CD4-positive, alpha-beta memory T cell (primary cell): ENCODE results near the gene ADAMTS12. TPM values are rescaled to one million over a fixed set of nuclear protein-coding genes. Genes with fewer than 3 reads are reported as not detected.

Source experiments
- CTCF ChIA-PET: fragments of 350-600 bp; sonication (Branson Sonifier 250); formaldehyde crosslinking; loops from one replicate; lab custom pipeline; 2021; ENCODE audit warnings: inconsistent platforms; ENCODE audit not compliant: partially characterized antibody; lab: Charles Lee
- POLR2A ChIA-PET: fragments of 350-600 bp; sonication (Branson Sonifier 250); formaldehyde crosslinking; loops from one replicate; lab custom pipeline; 2021; ENCODE audit not compliant: partially characterized antibody; lab: Charles Lee
- DNase-seq, 5 donors: peaks; one replicate each; pipeline versions ENCODE4 v3.0.0 to v3.0.0-alpha.2; 2020 to 2022; ENCODE audit warnings: mixed read lengths in 1 of 5
- H3K27ac ChIP-seq: one replicate; pipeline ENCODE4 v1.7.0; 2013; ENCODE audit warnings: low read depth, low read length
- H3K27me3 ChIP-seq: 2 replicates; pipeline ENCODE4 v1.7.0; 2013; ENCODE audit warnings: mild to moderate bottlenecking, low read length, moderate library complexity; ENCODE audit not compliant: insufficient read depth
- H3K36me3 ChIP-seq: 2 replicates; pipeline ENCODE4 v1.7.0; 2013; ENCODE audit warnings: mild to moderate bottlenecking, low read length, moderate library complexity; ENCODE audit not compliant: insufficient read depth
- H3K4me1 ChIP-seq: 2 replicates; pipeline ENCODE4 v1.7.0; 2013; ENCODE audit warnings: mild to moderate bottlenecking, low read length, moderate library complexity; ENCODE audit not compliant: insufficient read depth
- H3K4me3 ChIP-seq, 2 donors: one replicate each; pipeline ENCODE4 v1.7.0; 2013; ENCODE audit warnings: low read length in 2 of 2, mild to moderate bottlenecking in 1 of 2
- H3K9me3 ChIP-seq, 2 donors: one replicate each; pipeline ENCODE4 v1.7.0; 2013; ENCODE audit warnings: low read length in 2 of 2, control low read depth in 1 of 2; ENCODE audit not compliant: control insufficient read depth in 1 of 2
- H3K27ac Mint-ChIP-seq, 7 donors: one replicate each; pipeline ENCODE4 v1.8.0; 2020 to 2021; ENCODE audit warnings: mixed read lengths in 7 of 7, mild to moderate bottlenecking in 6 of 7, inconsistent platforms in 3 of 7, moderate library complexity in 3 of 7
- H3K27me3 Mint-ChIP-seq, 2 donors: one replicate each; pipeline ENCODE4 v1.8.0; 2020 to 2021; ENCODE audit warnings: mixed read lengths in 2 of 2
- H3K36me3 Mint-ChIP-seq, 2 donors: one replicate each; pipeline ENCODE4 v1.8.0; 2020 to 2021; ENCODE audit warnings: mixed read lengths in 2 of 2, inconsistent platforms in 1 of 2, mild to moderate bottlenecking in 1 of 2
- H3K4me1 Mint-ChIP-seq, 4 donors: one replicate each; pipeline ENCODE4 v1.8.0; 2020 to 2021; ENCODE audit warnings: mixed read lengths in 4 of 4, mild to moderate bottlenecking in 1 of 4
- H3K4me3 Mint-ChIP-seq, 8 donors: one replicate each; pipeline ENCODE4 v1.8.0; 2020 to 2021; ENCODE audit warnings: mixed read lengths in 8 of 8, mild to moderate bottlenecking in 7 of 8, moderate library complexity in 6 of 8, inconsistent platforms in 3 of 8
- H3K9me3 Mint-ChIP-seq, 8 donors: one replicate each; pipeline ENCODE4 v1.8.0; 2020 to 2021; ENCODE audit warnings: mixed read lengths in 8 of 8, mild to moderate bottlenecking in 5 of 8, inconsistent platforms in 3 of 8, moderate library complexity in 1 of 8
- intact Hi-C: fragments of 100-400 bp; cut with micrococcal nuclease; formaldehyde crosslinking; loops from one replicate; pipeline ENCODE4 v1.15.1; 2023
- polyA plus RNA-seq, 2 donors: library from polyadenylated mRNA; unstranded; fragments of 300-500 nt; fragmentation: Illumina TruSeq; gene quantifications; one replicate each; pipeline ENCODE4 v1.2.3, GENCODE V29; 2021
- total RNA-seq, 2 experiments: library from RNA; stranded (reverse); gene quantifications; one replicate each; pipeline ENCODE4 v1.2.3, GENCODE V29; 2021

The ADAMTS12 gene
- total and polyA plus RNA-seq, 4 experiments from 2014 or later, result 0.17 TPM; not detected in 3

DNA sequence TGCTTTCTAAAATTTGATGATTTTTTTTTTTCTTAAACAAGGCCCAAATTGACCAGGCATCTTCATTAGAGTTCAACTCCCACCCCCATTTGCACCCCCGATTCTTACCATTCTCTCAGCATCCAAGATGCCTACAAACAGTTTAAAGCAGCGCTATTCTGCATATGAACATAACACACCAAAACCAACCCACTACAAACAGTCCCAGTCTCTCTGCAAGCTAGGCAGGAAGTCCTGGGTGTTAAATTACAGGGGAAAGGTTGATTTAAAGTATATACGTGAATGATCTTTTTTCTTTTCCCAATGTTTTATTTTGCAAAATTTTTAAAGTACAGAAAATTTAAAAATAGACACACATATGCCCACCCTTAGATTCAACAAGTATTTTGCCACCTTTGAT lies 127.0 kb downstream of the ADAMTS12 start:
- Histone ChIP-seq H3K36me3 (no peaks in the 10 kb centered on the region), H3K9me3 (no peaks in the 10 kb centered on the region), H3K27me3 (no peaks in the 10 kb centered on the region), H3K4me1 (no peaks in the 10 kb centered on the region), H3K27ac (no peak overlapping the region), H3K4me3 (no peak overlapping the region)
- Mint-ChIP-seq H3K4me3 (no peak overlapping the region), H3K27me3 (peaks cover 0 to 5% of the 10 kb centered on the region in 2 donors), H3K4me1 (no peaks in the 10 kb centered on the region), H3K27ac (no peak overlapping the region), H3K36me3 (no peaks in the 10 kb centered on the region), H3K9me3 (no peaks in the 10 kb centered on the region)
- intact Hi-C loops, result no loop called here
- DNase-seq, result no peak
- POLR2A ChIA-PET, result no interaction called here
- CTCF ChIA-PET, result no interaction called here

DNA sequence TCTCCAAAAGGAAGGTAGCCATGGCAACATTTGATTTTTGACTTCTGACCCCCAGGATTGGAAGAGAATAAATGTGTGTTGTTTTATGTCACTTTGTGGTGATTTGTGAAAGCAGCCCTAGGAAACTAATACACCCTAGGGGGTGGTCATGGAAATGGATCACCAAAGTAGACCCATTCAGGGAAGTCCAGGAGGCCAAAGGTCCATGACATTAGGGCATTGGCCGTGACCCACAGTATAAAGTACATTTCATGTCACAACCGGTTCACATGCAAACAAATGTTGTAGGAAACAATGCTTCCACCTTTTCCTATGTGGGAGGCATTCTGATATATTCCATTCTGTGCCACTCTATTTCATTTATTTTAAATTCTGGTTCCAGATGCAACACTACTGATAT lies 128.4 kb downstream of the ADAMTS12 start:
- no peak overlapping the region for H3K27ac ChIP-seq
- H3K9me3 Mint-ChIP-seq, result no peaks in the 10 kb centered on the region
- CTCF ChIA-PET, result no interaction called here
- H3K4me3 Mint-ChIP-seq, result no peak overlapping the region
- DNase-seq, result no peak
- H3K4me3 ChIP-seq, result no peak overlapping the region
- POLR2A ChIA-PET, result no interaction called here
- H3K27me3 ChIP-seq, result no peaks in the 10 kb centered on the region
- H3K4me1 ChIP-seq, result no peaks in the 10 kb centered on the region
- H3K9me3 ChIP-seq, result no peaks in the 10 kb centered on the region
- intact Hi-C loops, result no loop called here
- H3K4me1 Mint-ChIP-seq, result no peaks in the 10 kb centered on the region
- H3K27ac Mint-ChIP-seq, result no peak overlapping the region
- no peaks in the 10 kb centered on the region for H3K36me3 Mint-ChIP-seq
- H3K27me3 Mint-ChIP-seq, result peaks cover 0 to 5% of the 10 kb centered on the region in 2 donors
- H3K36me3 ChIP-seq, result no peaks in the 10 kb centered on the region

DNA sequence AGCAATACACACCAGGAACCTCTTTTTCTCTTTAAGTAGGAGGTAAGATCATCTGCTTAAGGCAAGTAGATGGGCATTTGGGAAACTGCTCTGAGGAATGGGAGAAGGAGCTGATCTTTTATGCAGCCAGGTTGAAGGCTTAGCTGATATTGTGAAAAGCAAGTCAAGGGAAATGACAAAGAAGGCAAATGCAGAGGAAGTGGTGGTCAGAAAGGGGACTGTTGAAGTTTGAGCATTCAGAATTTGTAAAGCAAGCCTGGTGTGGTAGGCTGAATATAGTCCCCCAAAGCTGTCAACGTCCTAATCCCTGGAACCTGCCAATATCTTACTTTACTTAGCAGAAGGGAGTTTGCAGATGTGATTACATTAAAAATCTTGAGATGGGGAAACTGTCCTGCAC lies 128.9 kb downstream of the ADAMTS12 start:
- H3K36me3 Mint-ChIP-seq, result no peaks in the 10 kb centered on the region
- H3K4me3 Mint-ChIP-seq, result no peak overlapping the region
- no peaks in the 10 kb centered on the region for H3K9me3 ChIP-seq
- H3K36me3 ChIP-seq, result no peaks in the 10 kb centered on the region
- no peaks in the 10 kb centered on the region for H3K9me3 Mint-ChIP-seq
- intact Hi-C loops, result no loop called here
- no peak overlapping the region for H3K27ac ChIP-seq
- ChIA-PET POLR2A (no interaction called here), CTCF (no interaction called here)
- H3K27me3 Mint-ChIP-seq, result peaks cover 0 to 4% of the 10 kb centered on the region in 2 donors
- H3K27ac Mint-ChIP-seq, result no peak overlapping the region
- no peak for DNase-seq
- no peak overlapping the region for H3K4me3 ChIP-seq
- no peaks in the 10 kb centered on the region for H3K27me3 ChIP-seq
- no peaks in the 10 kb centered on the region for H3K4me1 Mint-ChIP-seq
- H3K4me1 ChIP-seq, result no peaks in the 10 kb centered on the region

DNA sequence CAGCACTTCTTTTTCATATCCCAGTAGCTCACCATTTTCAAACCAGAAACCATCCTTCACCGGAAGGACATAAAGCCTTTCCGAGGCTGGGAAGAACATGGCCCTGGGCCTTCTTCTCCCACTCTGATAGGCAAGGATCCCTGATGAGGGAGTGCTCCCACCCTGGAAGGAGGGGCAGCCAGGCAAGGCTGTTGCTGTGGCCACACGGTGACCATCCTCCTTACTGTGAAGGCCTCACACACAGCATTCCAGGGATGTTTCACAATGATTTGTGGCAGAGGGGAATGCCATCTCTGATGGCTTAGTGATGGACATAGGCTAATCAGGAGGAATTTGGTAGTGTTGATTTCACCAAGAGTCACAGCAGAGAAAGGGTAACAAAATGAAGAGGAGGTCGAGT lies 130.7 kb downstream of the ADAMTS12 start:
- no peaks in the 10 kb centered on the region for H3K27me3 Mint-ChIP-seq
- Histone ChIP-seq H3K27ac (no peak overlapping the region), H3K9me3 (no peaks in the 10 kb centered on the region), H3K4me1 (no peaks in the 10 kb centered on the region), H3K36me3 (no peaks in the 10 kb centered on the region), H3K4me3 (no peak overlapping the region), H3K27me3 (no peaks in the 10 kb centered on the region)
- H3K4me1 Mint-ChIP-seq, result no peaks in the 10 kb centered on the region
- no peaks in the 10 kb centered on the region for H3K9me3 Mint-ChIP-seq
- no peaks in the 10 kb centered on the region for H3K36me3 Mint-ChIP-seq
- ChIA-PET POLR2A (no interaction called here), CTCF (no interaction called here)
- DNase-seq, result no peak
- no peak overlapping the region for H3K27ac Mint-ChIP-seq
- intact Hi-C loops, result no loop called here
- H3K4me3 Mint-ChIP-seq, result no peak overlapping the region

DNA sequence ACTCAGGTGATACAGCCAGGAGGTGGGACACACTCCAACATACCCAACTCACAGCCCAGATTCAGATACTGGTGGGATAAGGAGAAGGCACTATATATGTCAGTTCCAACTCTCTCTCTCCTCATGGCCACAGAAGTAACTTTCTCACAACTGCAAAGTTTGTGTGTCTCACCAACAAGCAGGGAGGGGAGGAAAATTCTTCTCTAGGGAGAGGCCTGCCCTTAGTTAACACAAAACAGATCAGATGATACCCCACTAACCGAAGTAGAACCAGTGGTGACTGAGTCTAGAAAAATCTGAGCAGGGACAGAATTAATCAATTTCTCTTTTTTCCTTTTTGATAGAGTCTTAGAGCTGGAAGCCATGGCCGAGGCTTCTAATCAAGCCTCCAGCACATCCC lies 133.1 kb downstream of the ADAMTS12 start:
- Mint-ChIP-seq H3K27ac (no peak overlapping the region), H3K9me3 (no peaks in the 10 kb centered on the region), H3K36me3 (no peaks in the 10 kb centered on the region), H3K4me3 (no peak overlapping the region), H3K4me1 (no peaks in the 10 kb centered on the region), H3K27me3 (no peaks in the 10 kb centered on the region)
- H3K9me3 ChIP-seq, result no peaks in the 10 kb centered on the region
- CTCF ChIA-PET, result no interaction called here
- H3K27me3 ChIP-seq, result no peaks in the 10 kb centered on the region
- H3K4me3 ChIP-seq, result no peak overlapping the region
- intact Hi-C loops, result no loop called here
- POLR2A ChIA-PET, result no interaction called here
- H3K36me3 ChIP-seq, result no peaks in the 10 kb centered on the region
- DNase-seq, result no peak
- no peak overlapping the region for H3K27ac ChIP-seq
- no peaks in the 10 kb centered on the region for H3K4me1 ChIP-seq

DNA sequence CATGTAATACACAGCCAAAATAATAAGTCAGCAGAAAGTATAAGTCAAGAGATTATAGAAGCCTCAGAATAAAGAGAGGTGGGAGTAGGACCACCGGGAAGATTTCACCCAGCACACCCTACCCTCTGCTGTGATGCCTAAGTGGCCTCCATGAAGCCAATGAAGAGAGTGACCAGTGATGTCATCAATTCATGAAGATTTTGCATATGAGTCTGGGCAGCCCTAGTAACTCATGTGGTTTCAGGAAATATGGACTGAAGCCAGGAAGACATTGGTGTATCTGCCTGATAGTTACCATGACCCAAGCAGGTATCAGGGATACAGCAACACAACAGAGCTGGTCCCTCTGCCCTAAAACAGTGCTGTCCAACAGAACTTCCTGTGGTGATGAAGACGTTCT lies 135.3 kb downstream of the ADAMTS12 start:
- intact Hi-C loops, result no loop called here
- H3K4me3 Mint-ChIP-seq, result no peak overlapping the region

DNA sequence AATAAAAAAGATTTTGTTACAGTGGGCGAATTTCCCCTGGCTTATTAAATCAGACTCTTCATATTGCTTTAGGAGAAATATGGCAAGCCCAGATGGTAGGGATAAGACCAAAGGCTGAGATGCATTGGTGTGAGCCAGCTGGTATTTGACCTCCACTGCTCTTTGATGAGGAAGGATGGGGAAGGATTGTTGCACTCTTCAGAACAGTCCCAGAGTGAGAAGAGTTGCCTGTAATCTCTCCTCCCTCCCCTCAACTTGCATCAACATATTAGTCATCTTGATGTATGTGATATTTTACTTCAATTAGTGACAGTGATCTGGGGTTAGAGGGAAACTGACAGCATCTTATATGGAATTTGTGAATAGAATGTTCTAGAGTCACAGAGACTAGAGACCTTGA lies 136.6 kb downstream of the ADAMTS12 start:
- no peaks in the 10 kb centered on the region for H3K36me3 Mint-ChIP-seq
- no peaks in the 10 kb centered on the region for H3K9me3 Mint-ChIP-seq
- intact Hi-C loops, result no loop called here
- no peaks in the 10 kb centered on the region for H3K4me1 Mint-ChIP-seq
- Histone ChIP-seq H3K27me3 (no peaks in the 10 kb centered on the region), H3K27ac (no peak overlapping the region), H3K4me3 (no peak overlapping the region), H3K4me1 (no peaks in the 10 kb centered on the region), H3K9me3 (no peaks in the 10 kb centered on the region), H3K36me3 (no peaks in the 10 kb centered on the region)
- no peak overlapping the region for H3K4me3 Mint-ChIP-seq
- ChIA-PET POLR2A (no interaction called here), CTCF (no interaction called here)
- peaks cover 0 to 6% of the 10 kb centered on the region in 2 donors for H3K27me3 Mint-ChIP-seq
- no peak for DNase-seq
- no peak overlapping the region for H3K27ac Mint-ChIP-seq

More for the DNA sequence above, 135.3 kb downstream of the ADAMTS12 start:
- ChIA-PET POLR2A (no interaction called here), CTCF (no interaction called here)
- H3K9me3 ChIP-seq, result no peaks in the 10 kb centered on the region
- no peak overlapping the region for H3K4me3 ChIP-seq
- H3K27me3 ChIP-seq, result no peaks in the 10 kb centered on the region
- Mint-ChIP-seq H3K27me3 (peaks cover 0 to 6% of the 10 kb centered on the region in 2 donors), H3K9me3 (no peaks in the 10 kb centered on the region), H3K27ac (no peak overlapping the region), H3K36me3 (no peaks in the 10 kb centered on the region), H3K4me1 (no peaks in the 10 kb centered on the region)
- H3K27ac ChIP-seq, result no peak overlapping the region
- no peaks in the 10 kb centered on the region for H3K4me1 ChIP-seq
- H3K36me3 ChIP-seq, result no peaks in the 10 kb centered on the region
- no peak for DNase-seq

DNA sequence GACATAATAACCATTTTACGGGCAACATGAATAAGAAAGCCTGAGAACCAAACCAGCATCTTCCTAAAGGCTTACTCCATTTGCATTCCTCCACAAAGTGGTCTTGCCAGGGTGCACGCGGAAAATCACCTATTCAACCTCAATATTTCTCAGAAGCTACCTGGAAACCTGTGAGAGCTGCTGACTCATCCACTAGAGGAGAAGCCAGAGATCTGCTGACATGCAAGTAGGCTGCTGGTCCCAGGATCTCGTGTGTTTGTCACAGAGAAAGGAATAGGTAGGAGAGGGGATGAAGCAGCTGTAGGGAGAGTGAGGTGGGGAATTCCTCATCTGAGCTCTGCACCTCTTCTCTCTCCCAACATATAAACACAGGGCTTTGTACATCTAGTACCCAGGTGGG lies 138.1 kb downstream of the ADAMTS12 start:
- ChIA-PET CTCF (no interaction called here), POLR2A (no interaction called here)
- Histone ChIP-seq H3K27ac (no peak overlapping the region), H3K36me3 (no peaks in the 10 kb centered on the region), H3K4me3 (no peak overlapping the region), H3K4me1 (no peaks in the 10 kb centered on the region), H3K27me3 (no peaks in the 10 kb centered on the region), H3K9me3 (no peaks in the 10 kb centered on the region)
- H3K9me3 Mint-ChIP-seq, result no peaks in the 10 kb centered on the region
- no peak for DNase-seq
- intact Hi-C loops, result no loop called here
- H3K36me3 Mint-ChIP-seq, result no peaks in the 10 kb centered on the region
- no peaks in the 10 kb centered on the region for H3K4me1 Mint-ChIP-seq
- no peak overlapping the region for H3K27ac Mint-ChIP-seq
- H3K27me3 Mint-ChIP-seq, result peaks cover 0 to 6% of the 10 kb centered on the region in 2 donors
- H3K4me3 Mint-ChIP-seq, result no peak overlapping the region
